ENCODE measurements around the gene RHEB. TPM values are rescaled to one million over a fixed set of nuclear protein-coding genes. Genes with fewer than 3 reads are reported as not detected.

The RHEB gene
- total RNA-seq, 1 donor from 2014 or later, result 157 TPM

- no peak for DNase-seq (ENCODE audit: low read depth)
- no peak overlapping the region for H3K4me3 ChIP-seq (ENCODE audit: low read depth, low read length)
- TF ChIP-seq CTCF (conservative IDR thresholded peaks at IDR 0.05; ENCODE audit: low read depth, low read length), result no peak
Measured at GRCh38 chr7:151470711-151471110, 49.0 kb downstream of the RHEB start.

- no peak for TF ChIP-seq CTCF (conservative IDR thresholded peaks at IDR 0.05; ENCODE audit: low read depth, low read length)
- no peak overlapping the region for H3K4me3 ChIP-seq (ENCODE audit: low read depth, low read length)
- DNase-seq (ENCODE audit: low read depth), result no peak
Measured at GRCh38 chr7:151469281-151469680, 50.4 kb downstream of the RHEB start.

- no peak for TF ChIP-seq CTCF (conservative IDR thresholded peaks at IDR 0.05; ENCODE audit: low read depth, low read length)
- no peak for DNase-seq (ENCODE audit: low read depth)
- no peak overlapping the region for H3K4me3 ChIP-seq (ENCODE audit: low read depth, low read length)
Measured at GRCh38 chr7:151468217-151469018, 51.3 kb downstream of the RHEB start.

GRCh38 chr7:151465169-151465568 lies 54.5 kb downstream of the RHEB start:
- no peak for TF ChIP-seq CTCF (conservative IDR thresholded peaks at IDR 0.05; ENCODE audit: low read depth, low read length)
- no peak for DNase-seq (ENCODE audit: low read depth)
- H3K4me3 ChIP-seq (ENCODE audit: low read depth, low read length), result no peak overlapping the region

- TF ChIP-seq CTCF (conservative IDR thresholded peaks at IDR 0.05; ENCODE audit: low read depth, low read length), result no peak
- no peak for DNase-seq (ENCODE audit: low read depth)
- H3K4me3 ChIP-seq (ENCODE audit: low read depth, low read length), result no peak overlapping the region
Measured at GRCh38 chr7:151462306-151462779, 57.4 kb downstream of the RHEB start.

GRCh38 chr7:151461942-151462230 lies 57.8 kb downstream of the RHEB start:
- TF ChIP-seq CTCF (conservative IDR thresholded peaks at IDR 0.05; ENCODE audit: low read depth, low read length), result no peak
- H3K4me3 ChIP-seq (ENCODE audit: low read depth, low read length), result no peak overlapping the region
- no peak for DNase-seq (ENCODE audit: low read depth)

Measured in epithelial cell of proximal tubule (primary cell).